IMR-90 (cell line): ENCODE measurements around the gene CASP14. TPM values are rescaled to one million over a fixed set of nuclear protein-coding genes. Genes with fewer than 3 reads are reported as not detected.

ENCODE experiments used
- ATAC-seq: fragments of 200-7000 bp; cut with Tn5 transposase; 2 replicates; pipeline ENCODE4 v1.9.1; 2020; ENCODE audit warnings: low read depth, mild to moderate bottlenecking, moderate library complexity
- BruUV-seq: library from RNA; stranded (reverse); fragments of 400-500 nt; replicated peaks from 2 replicates; lab custom pipeline; 2021; lab: Mats Ljungman, UMichigan
- CTCF ChIA-PET: fragments of 300-600 bp; formaldehyde crosslinking; extraction: SDS; loops from one replicate; lab custom pipeline; 2021; ENCODE audit warnings: antibody characterized with exemption; lab: Yijun Ruan, JAX
- POLR2A ChIA-PET: fragments of 300-600 bp; sonication (Branson Sonifier 250); formaldehyde crosslinking; loops from one replicate; lab custom pipeline; 2022; ENCODE audit warnings: antibody characterized with exemption; ENCODE audit not compliant: unreplicated experiment; lab: Charles Lee
- DNase-seq: peaks from one replicate; pipeline ENCODE4 v3.0.0; 2013
- H2AFZ ChIP-seq: replicated peaks from 2 replicates; pipeline ENCODE3; 2013; ENCODE audit warnings: low read length, mild to moderate bottlenecking; ENCODE audit not compliant: poor library complexity
- H2AK5ac ChIP-seq: 2 replicates; pipeline ENCODE4 v1.6.1; 2013; ENCODE audit warnings: low read depth, low read length, inconsistent platforms
- H2AK9ac ChIP-seq: replicated peaks from 2 replicates; pipeline ENCODE3; 2013; ENCODE audit warnings: mild to moderate bottlenecking, low read depth, low read length, moderate library complexity; ENCODE audit not compliant: poor library complexity
- H2BK120ac ChIP-seq: 2 replicates; pipeline ENCODE4 v1.6.1; 2013; ENCODE audit warnings: low read depth, low read length, inconsistent platforms
- H2BK15ac ChIP-seq: 3 replicates; pipeline ENCODE4 v1.6.1; 2013; ENCODE audit warnings: low read depth, low read length, inconsistent platforms
- H2BK20ac ChIP-seq: 2 replicates; pipeline ENCODE4 v1.6.1; 2013; ENCODE audit warnings: low read depth, mild to moderate bottlenecking, inconsistent platforms, low read length, moderate library complexity
- H2BK5ac ChIP-seq: 2 replicates; pipeline ENCODE4 v1.6.1; 2013; ENCODE audit warnings: mild to moderate bottlenecking, low read depth, low read length, inconsistent platforms; ENCODE audit not compliant: poor library complexity, severe bottlenecking
- H3K14ac ChIP-seq: replicated peaks from 2 replicates; pipeline ENCODE4 v1.6.1; 2013; ENCODE audit warnings: low read depth, low read length, inconsistent platforms
- H3K18ac ChIP-seq: 2 replicates; pipeline ENCODE4 v1.6.1; 2013; ENCODE audit warnings: low read depth, low read length, control low read depth
- H3K23ac ChIP-seq: 2 replicates; pipeline ENCODE4 v1.6.1; 2013; ENCODE audit warnings: low read depth, low read length, inconsistent platforms
- H3K27ac ChIP-seq: 2 replicates; pipeline ENCODE4 v1.5.1; 2013; ENCODE audit warnings: mild to moderate bottlenecking, control low read depth, low read length; ENCODE audit not compliant: insufficient read depth
- H3K27me3 ChIP-seq: 2 replicates; pipeline ENCODE4 v1.6.1; 2013; ENCODE audit warnings: low read length; ENCODE audit not compliant: control insufficient read depth, insufficient read depth
- H3K36me3 ChIP-seq: 2 replicates; pipeline ENCODE4 v1.6.1; 2013; ENCODE audit warnings: low read length, mixed read lengths; ENCODE audit not compliant: control insufficient read depth, insufficient read depth
- H3K4ac ChIP-seq: 2 replicates; pipeline ENCODE4 v1.6.1; 2013; ENCODE audit warnings: low read depth, low read length, inconsistent platforms
- H3K4me1 ChIP-seq: 2 replicates; pipeline ENCODE4 v1.6.1; 2013; ENCODE audit warnings: low read length, mixed read lengths; ENCODE audit not compliant: control insufficient read depth, insufficient read depth
- H3K4me2 ChIP-seq: 2 replicates; pipeline ENCODE4 v1.6.1; 2013; ENCODE audit warnings: low read depth, mild to moderate bottlenecking, control low read depth, low read length, moderate library complexity
- H3K4me3 ChIP-seq: 2 replicates; pipeline ENCODE4 v1.5.1; 2013; ENCODE audit warnings: low read depth, mild to moderate bottlenecking, control low read depth, low read length, moderate library complexity; ENCODE audit not compliant: insufficient read depth
- H3K56ac ChIP-seq: 2 replicates; pipeline ENCODE4 v1.6.1; 2013; ENCODE audit warnings: low read length, inconsistent platforms; ENCODE audit not compliant: insufficient read depth; ENCODE audit errors: extremely low read depth
- H3K79me1 ChIP-seq, 2 experiments: 2 replicates each; pipeline ENCODE4 v1.6.1; 2013; ENCODE audit warnings: low read length in 2 of 2, inconsistent platforms in 1 of 2, low read depth in 1 of 2
- H3K9ac ChIP-seq: 2 replicates; pipeline ENCODE4 v1.6.1; 2013; ENCODE audit warnings: low read depth, low read length, control low read depth
- H3K9me1 ChIP-seq: 2 replicates; pipeline ENCODE4 v1.6.1; 2013; ENCODE audit warnings: low read length, inconsistent platforms; ENCODE audit not compliant: insufficient read depth
- H3K9me3 ChIP-seq: 2 replicates; pipeline ENCODE4 v1.6.1; 2013; ENCODE audit warnings: low read length; ENCODE audit not compliant: control insufficient read depth, insufficient read depth
- H4K20me1 ChIP-seq: 2 replicates; pipeline ENCODE4 v1.6.1; 2013; ENCODE audit warnings: low read length, inconsistent platforms; ENCODE audit not compliant: insufficient read depth
- H4K5ac ChIP-seq: 2 replicates; pipeline ENCODE4 v1.6.1; 2013; ENCODE audit warnings: mild to moderate bottlenecking, low read depth, low read length, control low read depth
- H4K8ac ChIP-seq, 2 experiments: 2 replicates each; pipeline ENCODE4 v1.6.1; 2013; ENCODE audit warnings: low read depth in 2 of 2, low read length in 2 of 2, control low read depth in 1 of 2, inconsistent platforms in 1 of 2
- H4K91ac ChIP-seq: 2 replicates; pipeline ENCODE4 v1.6.1; 2013; ENCODE audit warnings: low read depth, low read length, inconsistent platforms; ENCODE audit not compliant: insufficient read depth
- ELK1 ChIP-seq: fragments of 150-350 bp; IDR thresholded peaks from 2 replicates; pipeline ENCODE4 v1.6.1; 2016; ENCODE audit warnings: low read depth, mild to moderate bottlenecking, low read length, moderate library complexity, borderline replicate concordance
- WGBS, 2 experiments: methylation state at CpG; one replicate each; pipeline versions ENCODE4 v1.1.5 to v1.1.7; 2013; ENCODE audit warnings: missing lambda C conversion rate in 2 of 2; ENCODE audit not compliant: insufficient read length in 1 of 2; ENCODE audit errors: extremely low coverage in 2 of 2; 5-methylcytosine and 5-hydroxymethylcytosine counted together
- dilution Hi-C: fragments of 300-500 bp; cut with HindIII; formaldehyde crosslinking; loops from one replicate; pipeline ENCODE4 v1.14.3; 2018; ENCODE audit warnings: low sequenced_read_pairs; ENCODE audit not compliant: unreplicated experiment
- in situ Hi-C: fragments of 300-500 bp; cut with MboI; formaldehyde crosslinking; loops from 3 replicates; pipeline ENCODE4 v1.14.3; 2019; ENCODE audit warnings: low sequenced_read_pairs, inconsistent platforms, mixed read lengths
- intact Hi-C: fragments of 100-400 bp; cut with micrococcal nuclease; formaldehyde crosslinking; loops from 2 replicates; pipeline ENCODE4 v1.10.0; 2022
- polyA plus RNA-seq, 3 experiments: library from polyadenylated mRNA; depleted of rRNA; stranded (reverse); fragments of >200 nt; gene quantifications; 2 replicates each; pipeline ENCODE4 v1.2.3, GENCODE V29; 2012; ENCODE audit warnings: low replicate concordance in 1 of 3
- total RNA-seq: library from RNA; depleted of rRNA; stranded (reverse); fragments of >200 nt; gene quantifications from 2 replicates; pipeline ENCODE4 v1.2.3, GENCODE V29; 2012

The CASP14 gene
- total and polyA plus RNA-seq, 2 of the 4 experiments (the other 2 are of a cell fraction): not detected

GRCh38 chr19:15072930-15073647, 23.8 kb downstream of the CASP14 start:
- no peak for DNase-seq
- TF ChIP-seq ELK1: no peak

More at GRCh38 chr19:15072930-15073647, 23.8 kb downstream of the CASP14 start:
- H3K14ac ChIP-seq: no peak overlapping the region
- no peaks in the 10 kb centered on the region for H3K9me3 ChIP-seq
- H3K9me1 ChIP-seq: no peaks in the 10 kb centered on the region
- no peak overlapping the region for H4K91ac ChIP-seq
- 65% methylated on average over 16 of the region's 23 CpGs; no CpG with 5 or more reads in 1 of the 2 experiments for WGBS, 2 experiments
- H4K8ac ChIP-seq: no peak overlapping the region
- BruUV-seq: no TSS peak
- no peaks in the 10 kb centered on the region for H3K79me1 ChIP-seq
- H2AK9ac ChIP-seq: no peak overlapping the region
- no peak overlapping the region for H3K9ac ChIP-seq
- in situ Hi-C loops: no loop called here
- no peaks in the 10 kb centered on the region for H3K4me1 ChIP-seq
- dilution Hi-C loops: no loop called here
- H2BK15ac ChIP-seq: no peak overlapping the region
- H3K36me3 ChIP-seq: no peaks in the 10 kb centered on the region
- H4K5ac ChIP-seq: no peak overlapping the region
- no peak overlapping the region for H2BK5ac ChIP-seq
- ChIA-PET CTCF (no interaction called here), POLR2A (no interaction called here)
- H4K20me1 ChIP-seq: no peaks in the 10 kb centered on the region
- H3K4me2 ChIP-seq: no peak overlapping the region
- intact Hi-C loops: no loop called here
- H2AFZ ChIP-seq: no peak overlapping the region
- H3K56ac ChIP-seq: no peak overlapping the region
- no peak overlapping the region for H3K4me3 ChIP-seq
- no peak overlapping the region for H3K4ac ChIP-seq
- no peaks in the 10 kb centered on the region for H3K27me3 ChIP-seq
- H3K23ac ChIP-seq: no peak overlapping the region
- H3K18ac ChIP-seq: no peak overlapping the region
- no peak overlapping the region for H2BK20ac ChIP-seq
- no peak for ATAC-seq
- no peak overlapping the region for H2BK120ac ChIP-seq
- H2AK5ac ChIP-seq: no peak overlapping the region
- H3K27ac ChIP-seq: no peak overlapping the region
